SHP77 treated with DMSO at 0.1 percent for 48 hours (cell line): ENCODE measurements around the gene OR11H7.
"Not testable (repeated sequence)": the region's sequence is repeated elsewhere in the genome, so short reads cannot be mapped to it uniquely, and the experiment has no call there.

Experiments used
- DNase-seq: peaks from one replicate; lab custom pipeline; 2025; lab: John Stamatoyannopoulos, UW

Gene OR11H7

GRCh38 chr14:20228681-20229080 is at the start of gene OR11H7:
Gene OR11H7 (plus strand): TSS chr14:20228981.
- DNase-seq, result no peak

- no peak for DNase-seq
These were observed 49.6 kb upstream of the OR11H7 start for GRCh38 chr14:20179218-20179617.

GRCh38 chr14:20179880-20180279 is 48.9 kb upstream of the OR11H7 start:
- DNase-seq, result no peak

- DNase-seq, result no peak
These were observed 48.3 kb upstream of the OR11H7 start for GRCh38 chr14:20180486-20180885.

GRCh38 chr14:20184181-20184580 is 44.6 kb upstream of the OR11H7 start:
- no peak for DNase-seq

- no peak for DNase-seq
These were observed 38.2 kb upstream of the OR11H7 start, which contains the start of gene OR11G2 for GRCh38 chr14:20190596-20190995. Gene OR11G2 (plus strand): TSS chr14:20190896. CDS start chr14:20197438, 6,542 bp downstream.

- no peak for DNase-seq
These were observed 37.4 kb upstream of the OR11H7 start for GRCh38 chr14:20191396-20191795.

GRCh38 chr14:20194101-20194500 is 34.7 kb upstream of the OR11H7 start:
- DNase-seq, result no peak

GRCh38 chr14:20195170-20195569 is 33.6 kb upstream of the OR11H7 start:
- DNase-seq, result not testable (repeated sequence)

GRCh38 chr14:20195911-20196310 is 32.9 kb upstream of the OR11H7 start:
- no peak for DNase-seq

- no peak for DNase-seq
These were observed 31.3 kb upstream of the OR11H7 start for GRCh38 chr14:20197459-20197858.

- DNase-seq, result no peak
These were observed 29.8 kb upstream of the OR11H7 start for GRCh38 chr14:20198991-20199390.

- no peak for DNase-seq
These were observed 24.1 kb upstream of the OR11H7 start for GRCh38 chr14:20204721-20205120.

GRCh38 chr14:20209595-20209994 is 19.2 kb upstream of the OR11H7 start:
- DNase-seq, result no peak

GRCh38 chr14:20212406-20212805 is 16.4 kb upstream of the OR11H7 start:
- not testable (repeated sequence) for DNase-seq

- no peak for DNase-seq
These were observed 13.6 kb upstream of the OR11H7 start for GRCh38 chr14:20215196-20215595.

GRCh38 chr14:20219033-20219432 is 9.7 kb upstream of the OR11H7 start:
- no peak for DNase-seq

- DNase-seq, result no peak
These were observed 5.4 kb upstream of the OR11H7 start, which contains the start of gene OR11H6 for GRCh38 chr14:20223410-20223809. Gene OR11H6 (plus strand): TSS chr14:20223710. CDS start chr14:20223710, 0 bp downstream.

- DNase-seq, result not testable (repeated sequence)
These were observed 6.6 kb downstream of the OR11H7 start for GRCh38 chr14:20235415-20235814.

GRCh38 chr14:20247646-20248246 is 19.0 kb downstream of the OR11H7 start:
- peak; percentile 33 for DNase-seq

- DNase-seq, result no peak
These were observed 33.9 kb downstream of the OR11H7 start for GRCh38 chr14:20262642-20263128.

- not testable (repeated sequence) for DNase-seq
These were observed 35.6 kb downstream of the OR11H7 start for GRCh38 chr14:20264361-20264760.

GRCh38 chr14:20274062-20274461 is 45.3 kb downstream of the OR11H7 start:
- DNase-seq, result no peak

GRCh38 chr14:20277409-20277808 is 48.6 kb downstream of the OR11H7 start:
- no peak for DNase-seq
